Central memory CD8-positive, alpha-beta T cell (primary cell): ENCODE data around the gene ZNF554.

ENCODE experiments used
- ATAC-seq: fragments of 150-1000 bp; cut with Tn5 transposase; replicated peaks from 2 replicates; pipeline ENCODE4 v1.10.0; 2022; ENCODE audit warnings: mild to moderate bottlenecking, moderate FRiP score, moderate number of reproducible peaks; ENCODE audit not compliant: poor library complexity, severe bottlenecking; ENCODE audit errors: extremely low read depth
- DNase-seq, 2 donors: peaks; one replicate each; pipeline ENCODE4 v3.0.0; 2021; ENCODE audit warnings: low spot score in 2 of 2
- H3K27ac Mint-ChIP-seq: one replicate; pipeline ENCODE4 v1.8.0; 2022; ENCODE audit warnings: low read depth, mild to moderate bottlenecking, moderate library complexity, mixed read lengths
- H3K27me3 Mint-ChIP-seq: one replicate; pipeline ENCODE4 v1.8.0; 2022; ENCODE audit warnings: mixed read lengths
- H3K36me3 Mint-ChIP-seq: one replicate; pipeline ENCODE4 v1.8.0; 2022; ENCODE audit warnings: mild to moderate bottlenecking, moderate library complexity, mixed read lengths; ENCODE audit not compliant: insufficient read depth
- H3K4me1 Mint-ChIP-seq: one replicate; pipeline ENCODE4 v1.8.0; 2022; ENCODE audit warnings: mixed read lengths
- H3K4me3 Mint-ChIP-seq: one replicate; pipeline ENCODE4 v1.8.0; 2022; ENCODE audit warnings: mild to moderate bottlenecking, moderate library complexity, mixed read lengths
- H3K9me3 Mint-ChIP-seq: one replicate; pipeline ENCODE4 v1.8.0; 2022; ENCODE audit warnings: mixed read lengths

Gene ZNF554

GRCh38 chr19:2819540-2820111, at the start of gene ZNF554:
TSS of gene ZNF554 (plus strand) at chr19:2819868. CDS start at chr19:2820072, 204 bp downstream.
- peak within 1 kb of the TSS; percentile 49 for H3K27ac Mint-ChIP-seq
- peaks cover 5% of the 10 kb centered on the region for H3K36me3 Mint-ChIP-seq
- peak; percentile 98 for ATAC-seq

GRCh38 chr19:2770055-2771013, 49.3 kb upstream of the ZNF554 start:
- no peak for ATAC-seq

More at GRCh38 chr19:2819540-2820111, at the start of gene ZNF554:
- Mint-ChIP-seq H3K4me3 (peak within 1 kb of the TSS; percentile 81), H3K27me3 (no peaks in the 10 kb centered on the region), H3K9me3 (no peaks in the 10 kb centered on the region), H3K4me1 (peaks cover 5% of the 10 kb centered on the region)
- peak; percentile 94 to 97 for DNase-seq

GRCh38 chr19:2771786-2772674, 47.6 kb upstream of the ZNF554 start:
- H3K36me3 Mint-ChIP-seq = peaks cover 5% of the 10 kb centered on the region
- H3K4me1 Mint-ChIP-seq = peaks cover 29% of the 10 kb centered on the region
- peak overlapping the region; percentile 18 for H3K4me3 Mint-ChIP-seq
- peak overlapping the region; percentile 72 for H3K27ac Mint-ChIP-seq
- no peaks in the 10 kb centered on the region for H3K27me3 Mint-ChIP-seq
- DNase-seq = no peak
- no peak for ATAC-seq
- H3K9me3 Mint-ChIP-seq = no peaks in the 10 kb centered on the region

More at GRCh38 chr19:2770055-2771013, 49.3 kb upstream of the ZNF554 start:
- Mint-ChIP-seq H3K27me3 (no peaks in the 10 kb centered on the region), H3K4me1 (peaks cover 18% of the 10 kb centered on the region), H3K27ac (no peak overlapping the region), H3K9me3 (no peaks in the 10 kb centered on the region), H3K4me3 (no peak overlapping the region), H3K36me3 (peaks cover 6% of the 10 kb centered on the region)
- no peak for DNase-seq

- ATAC-seq = no peak
- Mint-ChIP-seq H3K4me3 (no peak overlapping the region), H3K27me3 (no peaks in the 10 kb centered on the region), H3K4me1 (peaks cover 29% of the 10 kb centered on the region), H3K27ac (no peak overlapping the region), H3K9me3 (no peaks in the 10 kb centered on the region), H3K36me3 (peaks cover 7% of the 10 kb centered on the region)
- DNase-seq = no peak
These were observed 45.5 kb upstream of the ZNF554 start for GRCh38 chr19:2774083-2774679.

- DNase-seq = no peak
- Mint-ChIP-seq H3K36me3 (peaks cover 7% of the 10 kb centered on the region), H3K4me1 (peaks cover 31% of the 10 kb centered on the region), H3K9me3 (no peaks in the 10 kb centered on the region), H3K27ac (peak overlapping the region; percentile 94), H3K4me3 (peak overlapping the region; percentile 70), H3K27me3 (no peaks in the 10 kb centered on the region)
- ATAC-seq = peak; percentile 19
These were observed 44.6 kb upstream of the ZNF554 start for GRCh38 chr19:2774953-2775555.

- Mint-ChIP-seq H3K27ac (peak overlapping the region; percentile 94), H3K4me3 (peak overlapping the region; percentile 70), H3K4me1 (peaks cover 39% of the 10 kb centered on the region), H3K9me3 (no peaks in the 10 kb centered on the region), H3K27me3 (no peaks in the 10 kb centered on the region), H3K36me3 (peaks cover 8% of the 10 kb centered on the region)
- peak; percentile 52 for ATAC-seq
- peak in 1 of 2 donors; percentile 25 for DNase-seq
These were observed 43.9 kb upstream of the ZNF554 start for GRCh38 chr19:2775556-2776430.

GRCh38 chr19:2777952-2778683, 41.5 kb upstream of the ZNF554 start:
- H3K4me3 Mint-ChIP-seq = no peak overlapping the region
- DNase-seq (no peak), ATAC-seq (no peak)
- no peaks in the 10 kb centered on the region for H3K27me3 Mint-ChIP-seq
- peaks cover 41% of the 10 kb centered on the region for H3K4me1 Mint-ChIP-seq
- H3K27ac Mint-ChIP-seq = no peak overlapping the region
- H3K9me3 Mint-ChIP-seq = no peaks in the 10 kb centered on the region
- H3K36me3 Mint-ChIP-seq = peaks cover 13% of the 10 kb centered on the region

GRCh38 chr19:2779121-2779740, 40.4 kb upstream of the ZNF554 start:
- H3K27me3 Mint-ChIP-seq = no peaks in the 10 kb centered on the region
- ATAC-seq (no peak), DNase-seq (no peak)
- H3K4me1 Mint-ChIP-seq = peaks cover 46% of the 10 kb centered on the region
- no peak overlapping the region for H3K27ac Mint-ChIP-seq
- no peak overlapping the region for H3K4me3 Mint-ChIP-seq
- H3K9me3 Mint-ChIP-seq = no peaks in the 10 kb centered on the region
- peaks cover 14% of the 10 kb centered on the region for H3K36me3 Mint-ChIP-seq

- peaks cover 40% of the 10 kb centered on the region for H3K4me1 Mint-ChIP-seq
- DNase-seq (no peak), ATAC-seq (no peak)
- no peaks in the 10 kb centered on the region for H3K27me3 Mint-ChIP-seq
- no peaks in the 10 kb centered on the region for H3K9me3 Mint-ChIP-seq
- H3K4me3 Mint-ChIP-seq = no peak overlapping the region
- H3K36me3 Mint-ChIP-seq = peaks cover 15% of the 10 kb centered on the region
- peak overlapping the region; percentile 2 for H3K27ac Mint-ChIP-seq
These were observed 39.4 kb upstream of the ZNF554 start for GRCh38 chr19:2780284-2780683.

GRCh38 chr19:2782329-2782935, 37.2 kb upstream of the ZNF554 start:
- H3K27ac Mint-ChIP-seq = peak overlapping the region; percentile 53
- no peaks in the 10 kb centered on the region for H3K27me3 Mint-ChIP-seq
- peak overlapping the region; percentile 78 for H3K4me3 Mint-ChIP-seq
- peaks cover 37% of the 10 kb centered on the region for H3K4me1 Mint-ChIP-seq
- no peaks in the 10 kb centered on the region for H3K9me3 Mint-ChIP-seq
- peaks cover 9% of the 10 kb centered on the region for H3K36me3 Mint-ChIP-seq
- DNase-seq (no peak), ATAC-seq (no peak)
